Colon (tissue), 2 donors: Measurements from ENCODE around the gene CPSF3.

Experiments used
- FAIRE-seq: peaks from 2 replicates; lab custom pipeline; 2012; peaks lifted over from hg19 to GRCh38; lab: Jason Lieb, UNC
- donor health status: control.
- donor health status: control.

Gene CPSF3

DNA sequence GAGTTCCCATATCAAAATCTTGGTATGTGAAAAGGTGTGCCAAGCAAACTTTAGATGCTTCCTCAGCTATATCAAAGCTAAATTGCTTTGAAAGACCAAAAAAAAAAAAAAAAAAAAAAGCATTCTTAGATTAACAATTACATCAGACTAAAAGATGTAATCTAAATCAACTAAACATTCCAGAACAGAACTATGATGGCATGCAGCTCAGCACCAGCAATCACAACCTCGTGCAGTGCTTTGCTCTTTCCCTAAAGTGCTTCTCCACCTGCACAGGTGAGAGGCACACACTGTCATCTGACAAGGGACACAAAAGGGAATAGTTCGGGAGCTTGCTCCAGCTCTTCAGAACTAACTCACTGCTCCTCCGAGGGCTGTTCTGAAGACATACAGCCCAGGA, 94.7 kb downstream of the CPSF3 start:
- no peak for FAIRE-seq

GRCh38 chr2:9518780-9519179, 95.3 kb downstream of the CPSF3 start:
- no peak for FAIRE-seq

DNA sequence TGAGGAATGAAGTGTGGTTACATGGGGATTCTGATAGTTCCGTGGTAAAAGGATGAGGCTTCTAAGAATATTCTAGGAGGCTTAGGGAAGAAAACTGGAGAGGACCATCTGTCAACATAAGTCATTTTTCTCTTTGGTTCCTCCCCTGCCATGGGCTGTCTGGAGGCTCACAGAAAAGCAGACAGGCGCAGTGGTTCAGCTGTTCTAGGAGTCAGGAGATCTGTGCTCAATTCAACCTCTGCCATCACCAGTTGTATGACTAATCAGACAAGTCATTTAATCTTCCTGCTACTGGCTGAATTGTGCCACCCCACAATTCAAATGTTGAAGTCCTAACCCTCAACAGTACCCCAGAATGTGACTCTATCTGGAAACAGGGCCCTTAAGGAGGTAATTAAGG, 95.8 kb downstream of the CPSF3 start:
- FAIRE-seq: no peak
